NCI-H82 treated with DMSO at 0.1 percent for 48 hours (cell line): ENCODE data around the gene BMF.
A peak's percentile ranks its signal among the peaks of the same experiment; 100 is the strongest.
"Not testable (repeated sequence)": the region's sequence is repeated elsewhere in the genome, so short reads cannot be mapped to it uniquely, and the experiment has no call there.

ENCODE experiments used
- DNase-seq: peaks from one replicate; lab custom pipeline; 2025; ENCODE audit not compliant: unreplicated experiment; lab: John Stamatoyannopoulos, UW

The BMF gene

GRCh38 chr15:40088929-40089755 lies 19.5 kb downstream of the BMF start:
- peak; percentile 92 for DNase-seq

GRCh38 chr15:40087991-40088928 lies 20.4 kb downstream of the BMF start:
- no peak for DNase-seq

- peak; percentile 33 for DNase-seq
These were observed 21.4 kb downstream of the BMF start for GRCh38 chr15:40087068-40087810.

GRCh38 chr15:40085266-40085665 lies 23.4 kb downstream of the BMF start:
- DNase-seq = no peak

- DNase-seq = no peak
These were observed 24.0 kb downstream of the BMF start for GRCh38 chr15:40084650-40085049.

GRCh38 chr15:40082195-40082883 lies 26.3 kb downstream of the BMF start:
- DNase-seq = no peak

GRCh38 chr15:40081691-40082194 lies 26.9 kb downstream of the BMF start:
- DNase-seq = peak; percentile 75

- no peak for DNase-seq
These were observed 27.8 kb downstream of the BMF start for GRCh38 chr15:40080847-40081246.

- DNase-seq = no peak
These were observed 28.6 kb downstream of the BMF start for GRCh38 chr15:40080104-40080503.

- no peak for DNase-seq
These were observed 29.2 kb downstream of the BMF start for GRCh38 chr15:40079456-40079855.

GRCh38 chr15:40075298-40076044 lies 33.2 kb downstream of the BMF start:
- no peak for DNase-seq

- not testable (repeated sequence) for DNase-seq
These were observed 34.0 kb downstream of the BMF start for GRCh38 chr15:40074656-40075055.

GRCh38 chr15:40073716-40074490 lies 34.8 kb downstream of the BMF start:
- DNase-seq = not testable (repeated sequence)

GRCh38 chr15:40072216-40072990 lies 36.3 kb downstream of the BMF start:
- DNase-seq = no peak

- no peak for DNase-seq
These were observed 38.0 kb downstream of the BMF start for GRCh38 chr15:40070608-40071218.

- no peak for DNase-seq
These were observed 38.5 kb downstream of the BMF start for GRCh38 chr15:40070166-40070557.
